Measurements from ENCODE around the gene TAOK2.

- no peak for TF ChIP-seq POLR2A (IDR thresholded peaks at IDR 0.05)
- no peak for TF ChIP-seq CTCF (IDR thresholded peaks at IDR 0.05)
Observed at GRCh38 chr16:30031477-30031918, 57.8 kb downstream of the TAOK2 start.

Data from tibial nerve (tissue), 3 donors.